NT2/D1 (cell line): ENCODE results near the gene ADCY3.

Experiments
- YY1 ChIP-seq: IDR thresholded peaks from 2 replicates; pipeline ENCODE4 v1.6.1; 2011; ENCODE audit not compliant: insufficient read length, insufficient read depth
- ZNF274 ChIP-seq: IDR thresholded peaks from 2 replicates; pipeline ENCODE4 v1.6.1; 2011; ENCODE audit warnings: mild to moderate bottlenecking, low read depth, low read length

DNA sequence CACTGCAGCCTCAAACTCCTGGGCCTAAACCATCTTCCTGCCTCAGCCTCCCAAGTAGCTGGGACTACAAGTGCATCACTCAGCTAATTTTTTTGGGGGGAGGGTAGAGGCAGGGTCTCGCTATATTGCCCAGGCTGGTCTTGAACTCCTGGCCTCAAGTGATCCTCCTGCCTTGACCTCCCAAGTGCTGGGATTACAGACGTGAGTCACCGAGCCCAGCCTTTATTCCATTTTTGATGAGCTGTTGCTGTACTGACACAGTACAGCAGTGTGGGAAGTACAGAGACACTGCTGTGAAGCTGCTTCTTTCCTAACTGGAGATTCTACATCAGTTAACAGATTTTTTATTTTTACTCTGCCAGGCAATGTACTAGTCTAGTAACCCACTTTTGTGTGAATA is 145.7 kb downstream of the ADCY3 start:
- no peak for TF ChIP-seq YY1
- TF ChIP-seq ZNF274 = no peak
